BJ (cell line): ENCODE data around the gene SLC35B3. TPM values are rescaled to one million over a fixed set of nuclear protein-coding genes. Genes with fewer than 3 reads are reported as not detected.

Experiments
- CTCF ChIA-PET: fragments of 350-600 bp; formaldehyde crosslinking; extraction: SDS; loops from one replicate; lab custom pipeline; 2021; ENCODE audit warnings: antibody characterized with exemption, inconsistent platforms; lab: Yijun Ruan, JAX
- POLR2A ChIA-PET: fragments of 300-600 bp; sonication (Branson Sonifier 250); formaldehyde crosslinking; extraction: SDS; loops from one replicate; lab custom pipeline; 2021; ENCODE audit warnings: antibody characterized with exemption; lab: Charles Lee
- DNase-seq: peaks from one replicate; pipeline ENCODE4 v3.0.0-alpha.2; 2011; ENCODE audit warnings: low read depth
- H3K27me3 ChIP-seq: 2 replicates; pipeline ENCODE4 v1.6.0; 2011; ENCODE audit warnings: low read length; ENCODE audit not compliant: control insufficient read depth, insufficient read depth
- H3K36me3 ChIP-seq: 2 replicates; pipeline ENCODE4 v1.5.1; 2011; ENCODE audit warnings: low read length; ENCODE audit not compliant: control insufficient read depth, insufficient read depth
- H3K4me3 ChIP-seq: 2 replicates; pipeline ENCODE4 v1.5.1; 2011; ENCODE audit warnings: low read depth, mild to moderate bottlenecking, control low read depth, low read length
- CTCF ChIP-seq: IDR thresholded peaks from 2 replicates; pipeline ENCODE4 v1.5.1; 2011; ENCODE audit warnings: low read depth, mild to moderate bottlenecking, control low read depth, inconsistent platforms, low read length, moderate library complexity; ENCODE audit not compliant: insufficient read depth
- polyA plus RNA-seq: library from polyadenylated mRNA; depleted of rRNA; stranded (reverse); fragments of >200 nt; gene quantifications from 2 replicates; pipeline ENCODE4 v1.2.3, GENCODE V29; 2011

Gene SLC35B3
- polyA plus RNA-seq, 1 experiment = 18.5 TPM

GRCh38 chr6:8375916-8376315 is 59.4 kb downstream of the SLC35B3 start:
- no peak overlapping the region for H3K4me3 ChIP-seq
- CTCF ChIA-PET = no interaction called here
- TF ChIP-seq CTCF = no peak

More at GRCh38 chr6:8375916-8376315, 59.4 kb downstream of the SLC35B3 start:
- Histone ChIP-seq H3K36me3 (no peaks in the 10 kb centered on the region), H3K27me3 (no peaks in the 10 kb centered on the region)
- POLR2A ChIA-PET = no interaction called here
- no peak for DNase-seq
